Midbrain (tissue), 1 donor: ENCODE results near the gene APH1A.
A peak's percentile ranks its signal among the peaks of the same experiment; 100 is the strongest.
"Not testable (repeated sequence)": the region's sequence is repeated elsewhere in the genome, so short reads cannot be mapped to it uniquely, and the experiment has no call there.

Experiments
- DNase-seq: peaks from one replicate; lab custom pipeline; 2025; lab: John Stamatoyannopoulos, UW

APH1A gene

GRCh38 chr1:150268340-150268704 is 494 bp downstream of the APH1A start:
- DNase-seq = peak; percentile 14

- no peak for DNase-seq
These were observed 920 bp downstream of the APH1A start for GRCh38 chr1:150267896-150268295.

GRCh38 chr1:150263549-150263948 is 5.3 kb downstream of the APH1A start:
- no peak for DNase-seq

GRCh38 chr1:150262388-150263320 is 6.2 kb downstream of the APH1A start:
- no peak for DNase-seq

- DNase-seq = no peak
These were observed 7.4 kb downstream of the APH1A start for GRCh38 chr1:150261367-150261766.

GRCh38 chr1:150259758-150260669 is 8.8 kb downstream of the APH1A start:
- no peak for DNase-seq

GRCh38 chr1:150259217-150259616 is 9.6 kb downstream of the APH1A start:
- peak; percentile 42 for DNase-seq

- peak; percentile 43 for DNase-seq
These were observed 10.9 kb downstream of the APH1A start, which contains the start of gene CA14 for GRCh38 chr1:150257624-150258585. Gene CA14 (plus strand): TSS chr1:150257774. CDS start chr1:150258129, 355 bp downstream.

GRCh38 chr1:150256554-150257341 is 12.1 kb downstream of the APH1A start:
- DNase-seq = peak; percentile 75

GRCh38 chr1:150256198-150256553 is 12.6 kb downstream of the APH1A start:
- no peak for DNase-seq

- DNase-seq = no peak
These were observed 18.9 kb downstream of the APH1A start for GRCh38 chr1:150249936-150250335.

GRCh38 chr1:150243003-150243402 is 25.8 kb downstream of the APH1A start:
- no peak for DNase-seq

GRCh38 chr1:150237746-150238145 is 31.1 kb downstream of the APH1A start:
- no peak for DNase-seq

- DNase-seq = not testable (repeated sequence)
These were observed 31.6 kb downstream of the APH1A start for GRCh38 chr1:150237176-150237575.

GRCh38 chr1:150236614-150237100 is 32.2 kb downstream of the APH1A start:
- DNase-seq = no peak

GRCh38 chr1:150235852-150236613 is 32.8 kb downstream of the APH1A start, which contains the start of gene ANP32E:
Gene ANP32E (minus strand): TSS chr1:150236112. CDS start chr1:150235786, 326 bp downstream.
- peak; percentile 96 for DNase-seq

- no peak for DNase-seq
These were observed 33.4 kb downstream of the APH1A start for GRCh38 chr1:150235294-150235851.

- DNase-seq = peak; percentile 72
These were observed 34.1 kb downstream of the APH1A start for GRCh38 chr1:150234566-150235293.

GRCh38 chr1:150234309-150234565 is 34.6 kb downstream of the APH1A start:
- DNase-seq = peak; percentile 72
